Measurements from ENCODE around the gene ARRB1.

GRCh38 chr11:75272391-75272790, 79.1 kb downstream of the ARRB1 start:
- no peak for TF ChIP-seq POLR2A (IDR thresholded peaks at IDR 0.05)
- no peak for TF ChIP-seq CTCF (IDR thresholded peaks at IDR 0.05)
- no peak for TF ChIP-seq POLR2AphosphoS5 (IDR thresholded peaks at IDR 0.05)
